HG03045 (cell line): ENCODE data around the gene FKBP14.
A peak's percentile ranks its signal among the peaks of the same experiment; 100 is the strongest.

Experiments used
- ATAC-seq: cut with Tn5 transposase; IDR thresholded peaks from one replicate; pipeline ENCODE4 v1.9.1; 2021; ENCODE audit warnings: mild to moderate bottlenecking, moderate library complexity; ENCODE audit not compliant: unreplicated experiment

Gene FKBP14

GRCh38 chr7:30034501-30034900 lies 8.0 kb upstream of the FKBP14 start:
- no peak for ATAC-seq

GRCh38 chr7:30032310-30033125 lies 6.0 kb upstream of the FKBP14 start:
- ATAC-seq, result no peak

- ATAC-seq, result no peak
Observed at GRCh38 chr7:30029696-30030095, 3.2 kb upstream of the FKBP14 start.

- peak; percentile 21 for ATAC-seq
Observed at GRCh38 chr7:30028749-30029635, 2.5 kb upstream of the FKBP14 start.

- peak; percentile 53 for ATAC-seq
Observed at GRCh38 chr7:30028216-30028748, 1.8 kb upstream of the FKBP14 start, which contains the start of gene PLEKHA8. Gene PLEKHA8 (plus strand): TSS chr7:30028412. CDS start chr7:30028763, 351 bp downstream.

GRCh38 chr7:30027740-30028215 lies 1.3 kb upstream of the FKBP14 start:
- ATAC-seq, result peak; percentile 6

GRCh38 chr7:30027065-30027456 lies 559 bp upstream of the FKBP14 start:
- no peak for ATAC-seq

GRCh38 chr7:30023524-30023923 lies 3.0 kb downstream of the FKBP14 start:
- ATAC-seq, result no peak

- ATAC-seq, result no peak
Observed at GRCh38 chr7:30022991-30023390, 3.5 kb downstream of the FKBP14 start.

- no peak for ATAC-seq
Observed at GRCh38 chr7:30020535-30020934, 6.0 kb downstream of the FKBP14 start.

- no peak for ATAC-seq
Observed at GRCh38 chr7:30019960-30020359, 6.5 kb downstream of the FKBP14 start.

GRCh38 chr7:30019387-30019786 lies 7.1 kb downstream of the FKBP14 start:
- no peak for ATAC-seq

GRCh38 chr7:30018451-30018850 lies 8.1 kb downstream of the FKBP14 start:
- no peak for ATAC-seq

GRCh38 chr7:30012757-30013156 lies 13.7 kb downstream of the FKBP14 start:
- ATAC-seq, result no peak

GRCh38 chr7:30010021-30010420 lies 16.5 kb downstream of the FKBP14 start:
- no peak for ATAC-seq

- no peak for ATAC-seq
Observed at GRCh38 chr7:30005464-30005863, 21.0 kb downstream of the FKBP14 start.

- no peak for ATAC-seq
Observed at GRCh38 chr7:30003098-30003497, 23.4 kb downstream of the FKBP14 start.

GRCh38 chr7:30001998-30002397 lies 24.5 kb downstream of the FKBP14 start:
- no peak for ATAC-seq

GRCh38 chr7:29998489-29998888 lies 28.0 kb downstream of the FKBP14 start:
- no peak for ATAC-seq

- ATAC-seq, result no peak
Observed at GRCh38 chr7:29996321-29996720, 30.2 kb downstream of the FKBP14 start.

GRCh38 chr7:29995652-29996051 lies 30.9 kb downstream of the FKBP14 start:
- no peak for ATAC-seq
